Endothelial cell of umbilical vein (primary cell): ENCODE results near the gene PPP1R13L. TPM values are rescaled to one million over a fixed set of nuclear protein-coding genes. Genes with fewer than 3 reads are reported as not detected.

Experiments used
- BruUV-seq: library from RNA; stranded (reverse); fragments of 400-500 nt; replicated peaks from 2 replicates; lab custom pipeline; 2021; lab: Mats Ljungman, UMichigan
- CTCF ChIA-PET: fragments of 300-600, 350-600 bp; sonication (Branson Sonifier 250); formaldehyde crosslinking; loops from one replicate; lab custom pipeline; 2021; ENCODE audit warnings: antibody characterized with exemption, inconsistent platforms; lab: Charles Lee
- POLR2A ChIA-PET: fragments of 300-600, 350-600 bp; sonication (Branson Sonifier 250); formaldehyde crosslinking; loops from one replicate; lab custom pipeline; 2021; ENCODE audit warnings: antibody characterized with exemption, inconsistent platforms; lab: Charles Lee
- DNase-seq: peaks from one replicate; pipeline ENCODE4 v3.0.0-alpha.2; 2011; ENCODE audit warnings: low read depth, low spot score
- FAIRE-seq: peaks from 2 replicates; lab custom pipeline; 2011; peaks lifted over from hg19 to GRCh38; lab: Jason Lieb, UNC
- H2AFZ ChIP-seq: 2 replicates; pipeline ENCODE4 v1.6.0; 2012; ENCODE audit warnings: low read depth, low read length, control low read depth, inconsistent platforms
- H3K27ac ChIP-seq: 2 replicates; pipeline ENCODE4 v1.5.1; 2011; ENCODE audit warnings: low read depth, mild to moderate bottlenecking, control low read depth, low read length, moderate library complexity; ENCODE audit not compliant: insufficient read depth
- H3K27me3 ChIP-seq, 2 experiments: 2 replicates each; pipeline versions ENCODE4 v1.6.0 to v1.6.1; 2011; ENCODE audit warnings: low read length in 2 of 2, mixed read lengths in 1 of 2; ENCODE audit not compliant: control insufficient read depth in 2 of 2, insufficient read depth in 2 of 2
- H3K36me3 ChIP-seq, 2 experiments: 2 replicates in 1 of 2; 3 replicates in 1 of 2; pipeline ENCODE4 v1.5.1; 2011; ENCODE audit warnings: low read length in 2 of 2, mild to moderate bottlenecking in 1 of 2, moderate library complexity in 1 of 2; ENCODE audit not compliant: control insufficient read depth in 2 of 2, insufficient read depth in 2 of 2; ENCODE audit errors: extremely low read depth in 1 of 2
- H3K4me1 ChIP-seq: 3 replicates; pipeline ENCODE4 v1.5.1; 2011; ENCODE audit warnings: mild to moderate bottlenecking, low read length; ENCODE audit not compliant: control insufficient read depth, insufficient read depth; ENCODE audit errors: extremely low read depth
- H3K4me2 ChIP-seq: 2 replicates; pipeline ENCODE4 v1.6.1; 2011; ENCODE audit warnings: low read length, control low read depth, mixed read lengths; ENCODE audit not compliant: insufficient read depth
- H3K4me3 ChIP-seq, 3 experiments: fragments of 200-600 bp in 1 of 3; sonication (generic), shearing (Covaris generic) in 1 of 3; replicated peaks in 1 of 3; 2 replicates each; pipeline ENCODE4 v1.5.1; 2011 to 2016; ENCODE audit warnings: control low read depth in 3 of 3, low read length in 3 of 3, mild to moderate bottlenecking in 2 of 3, inconsistent platforms in 1 of 3, low read depth in 1 of 3, moderate library complexity in 1 of 3; ENCODE audit not compliant: insufficient read depth in 1 of 3
- H3K79me2 ChIP-seq: 2 replicates; pipeline ENCODE4 v1.6.0; 2012; ENCODE audit warnings: low read length, inconsistent platforms; ENCODE audit not compliant: control insufficient read depth, insufficient read depth
- H3K9ac ChIP-seq: replicated peaks from 2 replicates; pipeline ENCODE3; 2011; ENCODE audit warnings: low read length, control low read depth; ENCODE audit not compliant: insufficient read depth; ENCODE audit errors: extremely low read depth
- H3K9me1 ChIP-seq: replicated peaks from 3 replicates; pipeline ENCODE4 v1.6.0; 2011; ENCODE audit warnings: mild to moderate bottlenecking, low read length; ENCODE audit not compliant: control insufficient read depth, insufficient read depth; ENCODE audit errors: extremely low read depth
- H3K9me3 ChIP-seq: replicated peaks from 2 replicates; pipeline ENCODE4 v1.5.1; 2012; ENCODE audit warnings: low read length, inconsistent platforms; ENCODE audit not compliant: control insufficient read depth, insufficient read depth
- H4K20me1 ChIP-seq: replicated peaks from 2 replicates; pipeline ENCODE3; 2011; ENCODE audit warnings: mild to moderate bottlenecking, low read length; ENCODE audit not compliant: control insufficient read depth, insufficient read depth; ENCODE audit errors: extremely low read depth
- CTCF ChIP-seq, 2 donors: IDR thresholded peaks; 1 replicate in 1 of 2; 2 replicates in 1 of 2; pipeline ENCODE4 v1.5.1; 2011; ENCODE audit warnings: low read length in 2 of 2, mild to moderate bottlenecking in 2 of 2, moderate library complexity in 2 of 2, control low read depth in 1 of 2, inconsistent platforms in 1 of 2, low read depth in 1 of 2; ENCODE audit not compliant: insufficient read depth in 1 of 2; ENCODE audit errors: extremely low read depth in 1 of 2
- EZH2 ChIP-seq: IDR thresholded peaks from 2 replicates; pipeline ENCODE4 v1.6.1; 2012; ENCODE audit warnings: borderline replicate concordance, low read depth, mild to moderate bottlenecking, moderate library complexity, low read length, inconsistent platforms; ENCODE audit not compliant: severe bottlenecking
- FOS ChIP-seq: IDR thresholded peaks from 2 replicates; pipeline ENCODE4 v1.6.1; 2011; ENCODE audit warnings: mild to moderate bottlenecking, low read length, moderate library complexity, borderline replicate concordance; ENCODE audit not compliant: insufficient read depth
- GATA2 ChIP-seq: IDR thresholded peaks from 2 replicates; pipeline ENCODE4 v1.7.0; 2011; ENCODE audit warnings: low read depth, mild to moderate bottlenecking, moderate library complexity, mixed read lengths, low read length; ENCODE audit not compliant: insufficient read length, insufficient read depth
- JUN ChIP-seq: IDR thresholded peaks from 2 replicates; pipeline ENCODE4 v1.6.1; 2011; ENCODE audit warnings: borderline replicate concordance, low read depth; ENCODE audit not compliant: insufficient read length, insufficient read depth
- MAX ChIP-seq: IDR thresholded peaks from 2 replicates; pipeline ENCODE4 v1.6.1; 2011; ENCODE audit not compliant: insufficient read depth, insufficient read length
- MYC ChIP-seq: IDR thresholded peaks from one replicate; pipeline ENCODE4 v1.6.1; 2011; ENCODE audit warnings: mild to moderate bottlenecking, low read depth, low read length
- POLR2A ChIP-seq: IDR thresholded peaks from 2 replicates; pipeline ENCODE4 v1.6.1; 2012; ENCODE audit warnings: low read depth, mild to moderate bottlenecking, control low read depth, low read length
- POLR2AphosphoS5 ChIP-seq: IDR thresholded peaks from 2 replicates; pipeline ENCODE4 v1.6.1; 2012; ENCODE audit warnings: low read depth, mild to moderate bottlenecking, control low read depth, low read length, moderate library complexity; ENCODE audit not compliant: insufficient read depth
- dilution Hi-C: fragments of 300-500 bp; cut with MboI; formaldehyde crosslinking; loops from one replicate; pipeline ENCODE4 v1.15.0; 2019; ENCODE audit warnings: low sequenced_read_pairs; ENCODE audit not compliant: extremely low pct_ligation_motif_present
- intact Hi-C: fragments of 100-400 bp; cut with micrococcal nuclease; formaldehyde crosslinking; loops from one replicate; pipeline ENCODE4 v1.10.0; 2022
- polyA plus RNA-seq, 4 experiments: library from polyadenylated mRNA; depleted of rRNA in 3 of 4; stranded (reverse) in 3 of 4; unstranded in 1 of 4; fragments of >200 nt; gene quantifications; 2 replicates each; pipeline versions ENCODE4 v1.2.1 to v1.2.3, GENCODE V29; 2011 to 2012; ENCODE audit warnings: missing spikeins in 1 of 4
- total RNA-seq: library from RNA; stranded (reverse); gene quantifications from 2 replicates; pipeline ENCODE4 v1.2.3, GENCODE V29; 2021

The PPP1R13L gene
- total and polyA plus RNA-seq, 2 donors (not counting 3 experiments of a cell fraction or from before 2014, with no cell fraction given) = 28.5 to 77.4 TPM

GRCh38 chr19:45417151-45417550, 12.3 kb upstream of the PPP1R13L start:
- BruUV-seq = no TSS peak
- Histone ChIP-seq H3K27ac (no peak overlapping the region), H3K9me3 (no peaks in the 10 kb centered on the region), H3K4me2 (no peak overlapping the region), H3K79me2 (peaks cover 14% of the 10 kb centered on the region), H3K9ac (no peak overlapping the region), H4K20me1 (no peaks in the 10 kb centered on the region), H2AFZ (no peak overlapping the region), H3K4me3 (no peak overlapping the region), H3K4me1 (peaks cover 3% of the 10 kb centered on the region), H3K36me3 (peaks cover 5 to 22% of the 10 kb centered on the region in 2 experiments), H3K9me1 (no peaks in the 10 kb centered on the region), H3K27me3 (no peaks in the 10 kb centered on the region)
- no peak for TF ChIP-seq GATA2
- no peak for TF ChIP-seq FOS
- no peak for TF ChIP-seq POLR2A
- no peak for TF ChIP-seq CTCF (IDR thresholded peaks at IDR 0.05; ENCODE audit: extremely low read depth in 1 of 2, insufficient read depth in 1 of 2, low read depth in 1 of 2, low read length in 2 of 2)
- TF ChIP-seq EZH2 = no peak
- TF ChIP-seq MAX = no peak
- TF ChIP-seq POLR2AphosphoS5 = no peak
- no peak for TF ChIP-seq MYC
- no peak for TF ChIP-seq JUN
- dilution Hi-C loops (no loop called here), intact Hi-C loops (no loop called here)
- ChIA-PET CTCF (interaction anchor here (1.0 to 1.9 kb wide), 3 partner anchors 13 to 22 kb away, joined by 3 to 6 read pairs (median 4); no protein-coding TSS in a partner anchor), POLR2A (no interaction called here)
- no peak for DNase-seq
- FAIRE-seq = no peak
